HG02623 (cell line): ENCODE measurements around the gene CCDC192.

Source experiments
- ATAC-seq: cut with Tn5 transposase; IDR thresholded peaks from one replicate; pipeline ENCODE4 v1.9.1; 2021; ENCODE audit warnings: moderate library complexity; ENCODE audit not compliant: unreplicated experiment

The CCDC192 gene

GRCh38 chr5:127872494-127872893 lies 169.3 kb downstream of the CCDC192 start:
- ATAC-seq = no peak

- ATAC-seq = peak; percentile 83
Observed at GRCh38 chr5:127875235-127876021, 172.2 kb downstream of the CCDC192 start.

- no peak for ATAC-seq
Observed at GRCh38 chr5:127876384-127876783, 173.2 kb downstream of the CCDC192 start.

GRCh38 chr5:127878174-127878750 lies 175.1 kb downstream of the CCDC192 start:
- ATAC-seq = no peak

GRCh38 chr5:127884416-127884815 lies 181.2 kb downstream of the CCDC192 start:
- ATAC-seq = no peak

- ATAC-seq = no peak
Observed at GRCh38 chr5:127885176-127885575, 182.0 kb downstream of the CCDC192 start.

GRCh38 chr5:127886081-127886480 lies 182.9 kb downstream of the CCDC192 start:
- ATAC-seq = no peak

GRCh38 chr5:127887282-127887681 lies 184.1 kb downstream of the CCDC192 start:
- ATAC-seq = no peak

GRCh38 chr5:127891942-127892341 lies 188.8 kb downstream of the CCDC192 start:
- ATAC-seq = no peak

- ATAC-seq = no peak
Observed at GRCh38 chr5:127892467-127893207, 189.4 kb downstream of the CCDC192 start.

- no peak for ATAC-seq
Observed at GRCh38 chr5:127893232-127893631, 190.0 kb downstream of the CCDC192 start.

GRCh38 chr5:127894461-127894860 lies 191.3 kb downstream of the CCDC192 start:
- ATAC-seq = no peak

GRCh38 chr5:127898551-127899213 lies 195.5 kb downstream of the CCDC192 start:
- ATAC-seq = no peak

- no peak for ATAC-seq
Observed at GRCh38 chr5:127899214-127899610, 196.0 kb downstream of the CCDC192 start.

GRCh38 chr5:127906562-127907204 lies 203.5 kb downstream of the CCDC192 start:
- peak; percentile 49 for ATAC-seq

GRCh38 chr5:127907907-127908306 lies 204.7 kb downstream of the CCDC192 start:
- no peak for ATAC-seq

GRCh38 chr5:127909066-127909465 lies 205.9 kb downstream of the CCDC192 start:
- peak; percentile 69 for ATAC-seq

- ATAC-seq = no peak
Observed at GRCh38 chr5:127909821-127910220, 206.6 kb downstream of the CCDC192 start.

GRCh38 chr5:127910307-127910956 lies 207.2 kb downstream of the CCDC192 start:
- no peak for ATAC-seq

- no peak for ATAC-seq
Observed at GRCh38 chr5:127911619-127912018, 208.4 kb downstream of the CCDC192 start.
